HFFc6 (cell line): ENCODE measurements around the gene RHOXF2. TPM values are rescaled to one million over a fixed set of nuclear protein-coding genes. Genes with fewer than 3 reads are reported as not detected.
A peak's percentile ranks its signal among the peaks of the same experiment; 100 is the strongest.

Source experiments
- DNase-seq: peaks from one replicate; pipeline ENCODE4 v3.0.0-alpha.2; 2018
- H3K27ac Mint-ChIP-seq: 2 replicates; pipeline ENCODE4 v1.8.0; 2020; ENCODE audit warnings: mild to moderate bottlenecking, mixed read lengths
- H3K27me3 Mint-ChIP-seq: 2 replicates; pipeline ENCODE4 v1.8.0; 2021; ENCODE audit warnings: mild to moderate bottlenecking, moderate library complexity, mixed read lengths; ENCODE audit not compliant: insufficient read depth
- H3K36me3 Mint-ChIP-seq: 2 replicates; pipeline ENCODE4 v1.8.0; 2021; ENCODE audit warnings: low read depth, mixed read lengths
- H3K4me1 Mint-ChIP-seq: 2 replicates; pipeline ENCODE4 v1.8.0; 2020; ENCODE audit warnings: low read depth, mixed read lengths
- H3K4me3 Mint-ChIP-seq: 2 replicates; pipeline ENCODE4 v1.8.0; 2020; ENCODE audit warnings: mild to moderate bottlenecking, moderate library complexity, mixed read lengths
- H3K9me3 Mint-ChIP-seq: 2 replicates; pipeline ENCODE4 v1.8.0; 2020; ENCODE audit warnings: mild to moderate bottlenecking, mixed read lengths
- total RNA-seq, 6 experiments: library from RNA; stranded (reverse); fragmentation: NEBNext Ultra II Directional; extraction: Animal tissue kit (Norgen Biotek cat#: 25700); gene quantifications; 2 replicates in 1 of 6; 3 replicates in 5 of 6; pipeline ENCODE4 v1.2.3, GENCODE V29; 2021
- TF ChIP-seq, protein P1 (sequence below): fragments of 200-600 bp; sonication (generic); IDR thresholded peaks from 2 replicates; pipeline ENCODE4 v1.5.0; 2021; ENCODE audit warnings: antibody characterized with exemption, mild to moderate bottlenecking

The RHOXF2 gene
- total RNA-seq, 6 experiments from 2014 or later, result not detected

DNA sequence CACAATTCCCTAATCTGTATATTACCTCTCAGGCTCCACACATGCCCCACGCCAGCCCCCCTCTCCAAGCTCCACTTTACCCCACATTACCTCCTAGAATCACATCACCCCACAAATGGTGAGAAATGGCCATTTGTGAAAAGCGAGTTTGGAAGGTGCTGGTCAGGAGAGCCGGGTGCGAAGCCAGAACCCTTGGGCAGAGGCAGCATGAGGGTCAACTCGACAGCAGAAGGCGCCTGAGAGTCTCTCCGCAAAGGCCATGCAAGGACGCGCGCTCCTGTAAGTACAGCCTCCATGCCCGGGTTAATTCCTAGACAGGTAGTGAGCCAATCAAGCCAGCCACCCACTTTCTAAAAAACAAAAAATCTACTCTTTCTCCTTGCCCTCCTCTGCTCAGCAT lies 42.4 kb downstream of the RHOXF2 start:
- no peak for DNase-seq
- Mint-ChIP-seq H3K4me1 (no peaks in the 10 kb centered on the region), H3K9me3 (no peaks in the 10 kb centered on the region), H3K27ac (no peak overlapping the region), H3K27me3 (peaks cover 8% of the 10 kb centered on the region), H3K36me3 (no peaks in the 10 kb centered on the region), H3K4me3 (no peak overlapping the region)
- TF ChIP-seq, protein P1, sequence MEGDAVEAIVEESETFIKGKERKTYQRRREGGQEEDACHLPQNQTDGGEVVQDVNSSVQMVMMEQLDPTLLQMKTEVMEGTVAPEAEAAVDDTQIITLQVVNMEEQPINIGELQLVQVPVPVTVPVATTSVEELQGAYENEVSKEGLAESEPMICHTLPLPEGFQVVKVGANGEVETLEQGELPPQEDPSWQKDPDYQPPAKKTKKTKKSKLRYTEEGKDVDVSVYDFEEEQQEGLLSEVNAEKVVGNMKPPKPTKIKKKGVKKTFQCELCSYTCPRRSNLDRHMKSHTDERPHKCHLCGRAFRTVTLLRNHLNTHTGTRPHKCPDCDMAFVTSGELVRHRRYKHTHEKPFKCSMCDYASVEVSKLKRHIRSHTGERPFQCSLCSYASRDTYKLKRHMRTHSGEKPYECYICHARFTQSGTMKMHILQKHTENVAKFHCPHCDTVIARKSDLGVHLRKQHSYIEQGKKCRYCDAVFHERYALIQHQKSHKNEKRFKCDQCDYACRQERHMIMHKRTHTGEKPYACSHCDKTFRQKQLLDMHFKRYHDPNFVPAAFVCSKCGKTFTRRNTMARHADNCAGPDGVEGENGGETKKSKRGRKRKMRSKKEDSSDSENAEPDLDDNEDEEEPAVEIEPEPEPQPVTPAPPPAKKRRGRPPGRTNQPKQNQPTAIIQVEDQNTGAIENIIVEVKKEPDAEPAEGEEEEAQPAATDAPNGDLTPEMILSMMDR, result no peak

DNA sequence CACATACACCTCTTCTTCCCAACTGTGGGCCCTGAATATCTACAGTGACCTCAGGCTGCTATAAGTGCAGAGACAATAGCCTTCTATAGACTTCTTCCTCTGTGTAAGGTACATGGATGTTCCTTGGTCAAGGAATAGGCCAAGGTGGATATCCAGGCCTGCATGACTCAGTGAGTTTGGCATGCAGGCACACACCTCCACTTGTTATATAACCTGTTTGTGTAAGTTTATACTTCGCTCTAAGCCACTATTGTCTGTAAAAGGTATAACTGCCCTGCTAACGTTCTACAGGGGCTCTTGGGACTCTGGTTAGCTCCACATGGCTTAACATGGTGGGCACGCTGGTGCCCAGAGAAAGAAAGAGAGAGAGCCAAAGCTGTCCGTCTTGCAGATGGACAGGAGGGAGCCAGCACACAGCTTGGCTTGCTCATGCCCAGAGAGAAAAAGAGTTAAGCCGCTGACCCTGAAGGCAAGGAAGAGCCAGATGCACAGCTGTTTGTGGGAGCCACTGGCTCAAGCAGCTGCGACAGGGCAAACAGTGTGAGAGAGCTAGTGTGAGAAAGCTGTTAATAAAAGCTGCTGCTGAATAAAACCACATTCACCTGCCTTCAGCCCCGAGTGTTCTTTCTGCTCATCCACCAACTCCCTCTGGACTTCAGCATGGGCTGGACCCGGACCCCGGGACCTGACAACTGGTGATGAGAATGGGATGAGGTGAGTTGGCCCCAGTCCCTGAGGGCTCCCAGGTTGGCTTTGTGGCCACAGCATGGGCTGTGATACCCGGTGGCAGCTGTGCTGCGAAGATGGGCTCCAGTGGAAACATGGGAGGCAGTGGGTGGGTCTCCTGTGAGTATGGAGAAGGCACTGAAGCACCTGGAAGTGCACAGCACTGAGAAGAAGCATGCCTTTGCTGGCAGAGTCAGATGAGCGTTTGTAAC lies 47.7 kb downstream of the RHOXF2 start:
- no peak for DNase-seq
- Mint-ChIP-seq H3K27ac (no peak overlapping the region), H3K9me3 (no peaks in the 10 kb centered on the region), H3K27me3 (peaks cover 12% of the 10 kb centered on the region), H3K4me1 (no peaks in the 10 kb centered on the region), H3K36me3 (no peaks in the 10 kb centered on the region), H3K4me3 (no peak overlapping the region)
- TF ChIP-seq, protein P1, result no peak

DNA sequence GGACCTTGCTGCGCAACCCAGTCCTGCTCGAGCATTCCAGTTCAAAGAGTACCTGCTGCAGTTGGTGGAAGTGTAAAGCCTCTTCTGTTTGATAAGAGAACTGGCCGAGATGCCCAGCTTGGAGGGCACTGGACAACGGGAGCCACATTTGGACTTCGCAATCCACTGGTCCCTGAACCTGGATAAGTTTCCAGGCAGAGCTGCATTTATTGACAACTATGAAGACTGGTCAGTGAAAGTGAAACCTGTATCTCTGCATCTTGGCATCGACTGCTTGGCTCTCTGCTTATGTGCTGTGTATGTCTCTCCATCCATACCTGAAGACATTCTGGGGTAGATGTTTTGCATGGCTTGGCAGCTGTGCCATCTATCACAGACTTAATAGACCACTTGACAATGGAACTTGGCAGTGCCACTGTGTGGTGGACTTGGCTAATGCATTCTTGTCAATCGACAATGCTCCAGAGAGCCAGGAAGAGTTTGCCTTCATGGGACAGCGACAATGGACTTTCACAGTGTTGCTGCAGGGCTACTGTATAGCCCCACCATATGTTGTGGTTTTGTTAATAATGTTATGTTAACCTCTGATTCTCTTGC lies 48.7 kb downstream of the RHOXF2 start:
- Mint-ChIP-seq H3K27ac (no peak overlapping the region), H3K4me1 (no peaks in the 10 kb centered on the region), H3K4me3 (no peak overlapping the region), H3K9me3 (no peaks in the 10 kb centered on the region), H3K27me3 (peaks cover 12% of the 10 kb centered on the region), H3K36me3 (no peaks in the 10 kb centered on the region)
- no peak for DNase-seq
- TF ChIP-seq, protein P1, result no peak

DNA sequence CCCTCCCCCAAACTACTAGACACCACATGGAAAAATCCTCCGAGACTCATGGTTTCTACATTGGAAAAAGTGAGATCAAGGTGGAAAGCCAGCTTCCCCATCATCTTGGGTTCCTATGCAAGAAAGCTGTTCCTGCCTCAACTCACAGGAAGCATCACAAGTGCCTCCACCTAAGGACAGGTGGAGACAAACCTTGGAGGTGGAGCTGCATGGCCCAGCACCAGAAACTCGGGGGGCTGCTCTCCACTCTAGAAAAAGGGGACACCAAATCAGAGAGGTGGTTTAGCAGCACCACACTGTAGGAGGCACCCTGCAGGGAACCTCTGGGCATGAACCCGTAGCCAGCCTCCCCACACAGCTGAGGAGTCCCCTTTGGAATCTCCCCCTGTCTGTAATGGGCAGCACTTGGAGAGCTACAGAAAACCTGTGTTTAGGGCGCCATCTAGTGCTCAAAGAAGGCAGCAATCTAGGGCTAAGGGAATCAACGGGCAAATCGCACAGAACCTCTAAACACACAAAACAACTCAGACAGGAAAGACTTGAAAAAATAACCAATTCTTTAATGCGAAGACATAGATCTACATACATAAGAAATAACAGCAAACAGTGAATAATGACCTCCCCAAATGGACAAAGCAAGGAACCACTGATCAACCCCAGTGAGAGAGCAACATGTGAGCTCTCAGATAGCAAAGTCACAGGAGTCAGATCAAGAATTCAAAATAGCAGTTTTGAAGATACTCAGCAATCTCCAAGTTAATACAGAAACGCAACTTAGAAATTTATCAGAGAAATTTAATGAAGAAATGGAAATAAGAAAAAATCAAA lies 55.2 kb downstream of the RHOXF2 start:
- Mint-ChIP-seq H3K9me3 (no peaks in the 10 kb centered on the region), H3K4me1 (no peaks in the 10 kb centered on the region), H3K27me3 (peaks cover 11% of the 10 kb centered on the region; the same call in 1 of the 2 replicates), H3K4me3 (no peak overlapping the region), H3K36me3 (no peaks in the 10 kb centered on the region), H3K27ac (no peak overlapping the region)
- DNase-seq, result peak; percentile 22
- TF ChIP-seq, protein P1, result peak; percentile 78

Other genes with a start within 250 kb of the RHOXF2 start
- 1 to 10 TPM; 5.7 to 7.5 (median 6.7) TPM for gene NKAP, start 214.9 kb upstream of the RHOXF2 start, total RNA-seq
- not detected for gene RHOXF2B, start 80.9 kb upstream of the RHOXF2 start, total RNA-seq
- not detected for gene RHOXF1, start 42.7 kb upstream of the RHOXF2 start, total RNA-seq
- gene ZBTB33, start 92.2 kb downstream of the RHOXF2 start, total RNA-seq, result 10 to 100 TPM in 3 of 6 experiments, 1 to 10 TPM in 3; 7.4 to 11.4 (median 10.1) TPM
- gene TMEM255A, start 152.8 kb downstream of the RHOXF2 start, total RNA-seq, result under 1 TPM in 4 of 6 experiments, not detected in 2; 0.20 to 0.56 (median 0.33) TPM
- not detected for gene ATP1B4, start 203.5 kb downstream of the RHOXF2 start, total RNA-seq